Activated CD4-positive, alpha-beta T cell treated with anti-CD3 and anti-CD28 coated beads, Interleukin-2, amount 50 U/mL, for 1 hour (primary cell): ENCODE data around the gene NFASC.

Source experiments
- DNase-seq: peaks from one replicate; pipeline ENCODE4 v3.0.0-alpha.2; 2020

The NFASC gene

DNA sequence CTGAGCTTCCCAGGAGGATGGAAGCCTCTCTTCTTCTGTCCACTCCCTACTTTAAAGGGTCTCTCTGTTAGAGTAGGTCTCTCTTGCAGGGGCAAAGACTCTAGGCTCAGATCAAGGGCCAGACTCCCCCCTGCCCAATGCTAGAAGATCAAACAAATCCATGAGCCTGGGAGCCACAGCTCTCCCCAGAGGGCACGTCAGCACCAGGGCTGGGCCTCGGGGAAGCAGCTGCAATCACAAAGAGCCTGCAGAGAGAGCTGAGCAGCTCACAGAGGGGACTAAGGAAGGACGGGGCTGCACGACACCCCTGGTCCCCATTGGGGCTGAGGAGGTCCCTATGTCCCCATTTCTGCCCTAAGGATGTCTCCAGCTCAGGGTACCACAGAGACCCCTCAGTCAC lies 176.2 kb downstream of the NFASC start:
- no peak for DNase-seq

DNA sequence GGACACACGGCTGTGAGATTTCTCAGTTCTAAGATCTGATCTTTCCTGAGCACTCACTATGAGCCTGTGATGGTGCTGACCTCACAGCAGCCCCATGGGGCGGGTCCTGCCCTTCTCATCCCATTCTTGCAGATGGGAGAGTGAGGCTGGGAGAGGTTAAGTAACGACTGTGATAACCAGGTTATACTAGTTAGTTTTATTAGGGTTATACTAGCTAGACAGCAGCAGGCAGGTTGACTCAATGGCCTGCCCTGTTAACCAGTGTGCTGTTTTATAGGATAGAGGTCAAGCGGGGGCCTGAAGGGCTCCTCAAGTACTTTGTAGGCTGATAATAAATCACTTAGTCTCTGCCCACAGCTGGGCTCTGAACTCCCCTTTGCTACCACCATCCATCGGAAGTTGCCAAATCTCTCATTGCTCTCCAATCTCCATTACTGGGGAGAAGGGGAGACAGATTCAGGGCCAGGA lies 177.1 kb downstream of the NFASC start:
- DNase-seq, result no peak

DNA sequence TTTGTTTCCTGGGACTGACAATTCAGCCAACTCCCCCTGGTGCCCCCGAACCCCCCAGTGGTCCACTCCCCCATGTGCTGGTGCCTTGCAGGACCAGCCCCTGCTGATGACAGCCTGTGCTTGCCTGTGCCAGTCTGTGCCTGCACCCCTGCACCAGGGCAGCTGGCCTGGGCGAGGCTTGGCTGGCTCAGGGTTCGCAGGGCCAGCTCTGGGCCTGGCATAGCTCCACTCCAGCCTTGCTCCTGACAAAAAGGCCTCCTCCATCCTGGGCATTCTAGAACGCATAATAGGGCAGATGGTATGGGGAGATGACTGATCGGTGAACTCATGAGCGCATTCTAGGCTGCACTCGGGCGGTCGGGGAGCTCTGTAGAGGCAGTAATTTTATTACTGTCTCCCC lies 177.7 kb downstream of the NFASC start:
- DNase-seq, result no peak

DNA sequence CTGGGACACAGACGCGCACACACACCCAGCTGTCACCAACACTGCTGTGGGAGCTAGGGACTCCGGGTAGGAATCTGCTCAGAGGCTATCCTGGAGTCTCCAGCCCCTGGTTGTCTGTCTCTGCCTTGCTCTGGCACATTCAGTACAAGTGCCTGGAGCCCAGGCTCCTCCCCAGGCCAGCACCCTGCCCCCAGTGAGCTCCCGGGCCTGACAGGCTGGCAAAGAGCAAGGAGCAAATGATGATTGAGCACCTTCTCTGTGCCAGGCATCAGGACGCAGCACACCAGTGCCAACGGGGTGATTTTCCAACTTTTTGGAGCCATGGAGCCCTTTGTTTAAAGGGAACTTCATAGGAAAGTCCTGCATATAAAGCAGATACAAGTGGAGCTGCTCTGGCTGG lies 178.8 kb downstream of the NFASC start:
- DNase-seq, result no peak

DNA sequence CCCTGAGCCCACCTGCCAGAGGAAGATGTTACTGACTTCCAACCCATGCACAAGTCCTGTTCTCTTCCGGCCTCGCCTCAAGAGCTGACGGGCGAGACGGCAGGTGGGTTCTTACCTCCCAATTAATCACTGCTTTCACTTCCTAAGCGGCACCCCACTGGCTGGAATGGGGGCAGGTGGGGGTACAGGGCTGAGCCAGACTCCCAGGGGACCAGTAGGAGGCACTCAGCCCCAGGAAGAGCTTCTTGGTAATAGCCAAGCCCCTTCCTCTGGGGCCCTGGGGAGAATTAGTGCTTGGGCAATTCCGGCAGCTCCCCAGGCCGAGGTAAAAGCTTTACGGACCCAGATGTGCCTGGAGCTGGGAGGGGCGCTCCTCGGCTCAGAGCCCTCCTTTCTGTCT lies 182.0 kb downstream of the NFASC start:
- DNase-seq, result no peak

DNA sequence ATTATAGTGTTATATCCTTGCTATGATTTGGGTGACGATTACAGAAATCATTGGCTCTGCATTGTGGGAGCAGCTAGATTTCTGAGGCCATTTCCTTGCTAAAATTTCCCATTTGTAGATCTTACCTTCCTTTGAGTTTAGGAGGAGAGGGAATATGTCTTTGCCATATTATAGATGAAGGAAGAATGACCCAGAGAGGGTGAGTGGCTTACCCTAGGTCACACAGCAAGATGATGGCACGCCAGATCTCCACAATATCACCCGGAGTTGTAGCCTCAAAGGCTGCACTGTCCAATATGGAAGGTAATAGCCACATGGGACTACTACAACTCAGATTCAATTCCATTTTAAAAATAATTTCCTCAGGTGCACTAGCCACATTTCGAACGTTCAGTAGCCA lies 182.6 kb downstream of the NFASC start:
- DNase-seq, result no peak

DNA sequence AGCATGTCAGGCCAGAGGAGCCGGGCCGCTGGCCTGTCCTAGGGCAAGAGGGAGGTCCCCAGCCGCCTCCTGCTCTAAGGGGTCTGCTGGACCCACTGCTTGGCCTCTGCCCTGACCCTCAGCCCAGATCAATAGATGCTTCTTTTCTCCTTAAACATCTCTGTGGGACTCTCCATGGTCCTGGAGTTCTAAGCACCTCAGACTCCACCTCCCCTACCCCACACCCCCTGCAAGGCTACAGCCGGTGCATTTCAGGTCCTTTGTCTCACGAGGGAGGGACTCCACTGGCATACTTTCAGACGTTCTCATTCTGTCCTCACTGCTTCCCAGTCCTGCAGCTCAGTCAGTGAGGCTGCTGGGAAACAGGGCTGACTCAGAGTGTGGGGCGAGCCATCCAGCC lies 183.4 kb downstream of the NFASC start:
- no peak for DNase-seq

DNA sequence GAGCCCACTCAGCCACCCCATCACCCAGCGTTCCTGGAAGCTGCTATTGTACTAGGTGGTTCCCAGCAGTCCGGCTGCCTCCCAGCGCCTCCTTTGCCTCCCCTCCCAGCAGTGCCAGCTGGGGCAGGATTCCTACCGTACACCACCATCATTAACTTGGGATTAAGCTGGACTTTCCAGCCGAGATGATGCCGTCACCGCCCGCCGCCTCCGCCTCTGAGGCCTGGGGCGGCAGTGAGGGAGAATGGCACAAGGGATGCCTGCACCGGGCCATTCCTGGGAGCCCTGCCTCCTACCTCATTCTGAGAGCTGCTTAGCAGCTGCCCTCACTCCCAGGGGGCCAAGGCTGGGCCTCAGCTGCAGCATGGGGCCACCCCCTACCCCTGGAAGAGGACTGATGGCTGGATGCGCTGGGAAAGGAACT lies 185.5 kb downstream of the NFASC start:
- DNase-seq, result no peak

DNA sequence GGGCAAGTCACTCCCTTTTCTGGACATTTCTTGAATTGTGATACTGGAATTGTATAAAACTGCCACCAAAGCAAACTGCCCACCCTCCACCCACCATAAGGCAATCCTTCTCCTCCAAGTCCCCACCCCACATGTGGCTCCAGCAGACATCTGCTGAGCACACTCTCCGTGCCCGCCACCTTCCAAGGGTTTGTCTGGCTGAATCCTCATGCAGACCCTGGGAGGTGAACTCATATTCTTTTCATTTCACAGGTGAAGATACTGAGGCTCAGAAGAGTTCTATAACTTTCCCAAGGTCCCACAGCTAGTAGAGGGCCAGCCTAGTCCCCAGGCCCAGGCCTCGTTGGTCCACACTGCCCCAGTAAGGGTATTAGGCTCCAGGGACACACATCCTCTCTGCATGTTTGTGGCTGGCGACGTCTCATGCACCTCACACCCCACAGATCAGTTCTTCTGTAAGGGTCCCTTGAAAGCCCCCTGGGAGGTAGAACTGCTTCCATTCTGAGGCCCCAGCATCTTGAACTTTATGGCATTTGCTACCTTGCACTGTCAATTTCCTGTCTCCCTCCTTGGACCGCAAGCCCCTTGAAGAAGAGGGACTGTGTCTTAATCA lies 186.4 kb downstream of the NFASC start:
- no peak for DNase-seq

DNA sequence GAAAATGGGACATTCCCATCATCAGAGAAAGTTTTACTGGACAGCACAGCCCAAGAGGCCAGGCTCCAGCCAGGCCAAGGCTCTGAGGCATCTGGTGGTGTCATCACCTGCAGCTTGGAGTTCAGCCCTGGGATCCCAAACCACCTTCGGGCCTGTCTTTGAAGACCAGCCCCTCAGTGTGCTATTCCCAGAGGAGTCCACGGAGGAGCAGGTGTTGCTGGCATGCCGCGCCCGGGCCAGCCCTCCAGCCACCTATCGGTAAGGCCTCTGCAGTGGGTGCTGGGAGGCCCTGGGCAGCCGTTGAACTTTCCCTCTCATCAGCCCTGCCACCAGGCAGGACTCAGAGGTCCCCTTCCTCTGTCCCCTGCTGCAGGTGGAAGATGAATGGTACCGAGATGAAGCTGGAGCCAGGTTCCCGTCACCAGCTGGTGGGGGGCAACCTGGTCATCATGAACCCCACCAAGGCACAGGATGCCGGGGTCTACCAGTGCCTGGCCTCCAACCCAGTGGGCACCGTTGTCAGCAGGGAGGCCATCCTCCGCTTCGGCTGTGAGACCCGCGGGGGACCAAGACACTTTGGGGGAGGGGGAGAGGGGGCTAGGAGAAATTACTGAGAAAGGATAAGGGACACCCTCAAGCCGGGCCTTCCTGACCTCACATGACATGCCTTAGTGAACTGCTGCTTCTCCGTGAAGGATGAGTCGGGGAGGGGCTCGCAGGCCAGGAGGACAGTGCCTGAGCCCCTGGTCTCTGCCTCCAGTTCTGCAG lies 187.3 kb downstream of the NFASC start:
- DNase-seq, result no peak

DNA sequence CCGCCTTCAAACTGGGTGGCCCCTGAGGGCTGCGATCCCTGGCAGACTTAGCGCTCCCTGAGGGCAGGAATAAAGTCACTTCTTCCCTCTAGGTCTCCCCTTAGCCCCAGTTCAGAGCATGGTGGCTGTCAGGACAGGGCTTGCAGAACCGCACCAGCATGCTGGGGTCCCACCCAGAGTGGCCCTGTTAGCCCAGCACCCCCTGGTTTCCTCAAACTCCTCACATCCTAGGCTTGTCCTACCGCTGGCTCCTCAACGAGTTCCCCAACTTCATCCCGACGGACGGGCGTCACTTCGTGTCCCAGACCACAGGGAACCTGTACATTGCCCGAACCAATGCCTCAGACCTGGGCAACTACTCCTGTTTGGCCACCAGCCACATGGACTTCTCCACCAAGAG lies 188.2 kb downstream of the NFASC start:
- no peak for DNase-seq

DNA sequence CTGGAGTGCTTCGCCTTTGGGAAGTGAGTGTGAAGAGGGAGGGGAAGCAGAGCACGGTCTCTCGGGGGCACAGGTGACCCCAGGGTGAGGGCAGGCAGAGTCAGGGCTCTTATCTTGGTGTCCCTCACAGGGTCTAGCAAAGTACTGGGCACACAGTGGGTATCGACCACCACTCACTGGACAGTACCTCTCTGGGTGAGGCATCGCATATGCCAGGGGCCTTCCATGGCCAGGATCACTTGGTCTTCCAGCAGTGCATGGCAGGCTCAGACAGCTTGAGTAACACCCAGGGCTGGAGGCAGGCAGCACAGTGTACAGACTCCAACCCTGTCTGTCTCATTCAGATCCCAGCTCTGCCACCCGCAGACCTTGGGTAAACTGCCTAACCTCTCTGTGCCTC lies 189.0 kb downstream of the NFASC start:
- DNase-seq, result no peak

DNA sequence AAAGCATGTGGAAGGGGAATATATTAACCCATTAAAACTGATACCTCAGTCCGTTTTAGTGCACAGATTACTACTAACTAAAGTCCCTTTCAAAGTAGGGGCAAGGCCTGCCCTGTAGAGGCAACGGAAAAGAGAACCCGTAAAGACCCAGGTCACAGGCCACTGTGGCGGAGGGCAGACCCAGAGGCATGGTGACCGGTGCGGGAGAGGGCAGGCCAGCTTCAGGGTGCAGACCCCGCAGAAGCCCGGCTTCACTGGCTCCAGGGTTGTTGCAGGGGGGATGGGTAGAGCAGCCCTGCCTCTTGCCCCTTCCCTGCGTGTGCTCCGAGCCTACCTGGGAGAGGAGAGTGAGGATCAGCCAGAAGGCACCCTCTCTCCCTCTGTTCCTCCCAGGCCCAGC lies 190.1 kb downstream of the NFASC start:
- no peak for DNase-seq

DNA sequence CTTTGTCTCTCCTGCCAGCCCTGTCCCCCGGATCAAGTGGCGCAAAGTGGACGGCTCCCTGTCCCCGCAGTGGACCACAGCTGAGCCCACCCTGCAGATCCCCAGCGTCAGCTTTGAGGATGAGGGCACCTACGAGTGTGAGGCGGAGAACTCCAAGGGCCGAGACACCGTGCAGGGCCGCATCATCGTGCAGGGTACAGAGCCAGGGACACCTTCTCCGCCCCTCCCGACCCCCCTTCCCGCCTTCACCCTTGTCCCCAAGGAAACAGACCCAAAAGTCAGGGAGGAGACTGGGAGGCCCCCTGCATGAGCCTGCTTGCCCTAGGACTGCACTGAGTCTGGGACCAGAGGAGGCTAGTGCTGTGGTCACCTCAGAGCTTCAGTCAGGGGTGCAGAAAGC lies 190.6 kb downstream of the NFASC start:
- DNase-seq, result no peak

DNA sequence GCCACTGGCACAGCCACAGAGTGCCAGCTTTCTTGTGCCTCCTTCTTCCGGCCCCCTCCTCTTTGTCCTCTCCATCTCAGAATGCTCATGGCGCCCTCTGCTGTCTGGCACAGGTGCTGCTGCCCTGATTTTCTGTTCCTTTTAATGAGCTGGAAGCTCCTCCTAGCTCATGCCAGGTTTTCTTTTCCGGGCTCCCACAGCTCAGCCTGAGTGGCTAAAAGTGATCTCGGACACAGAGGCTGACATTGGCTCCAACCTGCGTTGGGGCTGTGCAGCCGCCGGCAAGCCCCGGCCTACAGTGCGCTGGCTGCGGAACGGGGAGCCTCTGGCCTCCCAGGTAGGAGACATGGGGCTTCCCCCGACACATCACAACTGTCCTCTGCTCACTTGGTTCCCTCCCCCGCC lies 191.0 kb downstream of the NFASC start:
- peak; percentile 74 for DNase-seq

DNA sequence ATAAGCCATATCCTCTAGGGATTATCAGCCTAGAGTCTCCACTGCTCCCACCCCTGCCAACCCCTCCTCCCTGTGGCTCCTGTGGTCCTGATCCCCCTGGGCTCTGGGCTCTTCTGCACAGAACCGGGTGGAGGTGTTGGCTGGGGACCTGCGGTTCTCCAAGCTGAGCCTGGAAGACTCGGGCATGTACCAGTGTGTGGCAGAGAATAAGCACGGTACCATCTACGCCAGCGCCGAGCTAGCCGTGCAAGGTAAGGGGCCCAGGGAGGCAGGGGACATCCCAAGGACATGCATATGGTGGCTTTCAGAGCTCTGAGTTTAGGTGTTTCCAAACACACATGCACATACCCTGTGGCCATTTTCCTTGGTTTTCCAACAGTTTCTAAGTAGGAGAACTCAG lies 191.7 kb downstream of the NFASC start:
- DNase-seq, result no peak

DNA sequence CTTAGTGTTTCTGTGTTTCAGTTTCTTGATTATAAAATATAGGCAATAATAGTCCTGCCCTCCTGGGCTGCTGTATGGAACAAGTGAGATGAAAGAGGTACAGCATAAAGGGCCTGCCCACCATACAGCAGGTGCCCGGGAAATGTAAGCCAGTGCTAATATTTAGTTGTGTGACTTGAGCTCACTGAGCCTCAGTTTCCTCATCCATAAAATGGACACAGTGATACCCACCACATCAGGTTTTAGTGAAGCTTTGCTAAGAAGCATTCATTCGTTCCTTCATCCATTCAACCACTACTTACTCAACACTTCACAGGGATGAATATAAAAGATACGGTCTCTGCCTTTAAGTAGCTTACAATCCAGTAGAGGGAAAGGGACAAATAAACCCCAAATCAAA lies 192.2 kb downstream of the NFASC start:
- DNase-seq, result no peak

DNA sequence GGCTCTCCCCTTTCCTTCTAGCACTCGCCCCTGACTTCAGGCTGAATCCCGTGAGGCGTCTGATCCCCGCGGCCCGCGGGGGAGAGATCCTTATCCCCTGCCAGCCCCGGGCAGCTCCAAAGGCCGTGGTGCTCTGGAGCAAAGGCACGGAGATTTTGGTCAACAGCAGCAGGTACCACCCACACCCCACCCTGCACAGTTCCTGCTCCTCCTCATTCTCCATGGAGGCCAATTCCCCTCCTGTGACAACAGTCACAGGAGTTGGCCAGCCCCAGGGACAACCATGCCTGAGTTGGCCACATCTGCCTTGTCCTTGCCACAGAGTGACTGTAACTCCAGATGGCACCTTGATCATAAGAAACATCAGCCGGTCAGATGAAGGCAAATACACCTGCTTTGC lies 193.6 kb downstream of the NFASC start:
- DNase-seq, result no peak

DNA sequence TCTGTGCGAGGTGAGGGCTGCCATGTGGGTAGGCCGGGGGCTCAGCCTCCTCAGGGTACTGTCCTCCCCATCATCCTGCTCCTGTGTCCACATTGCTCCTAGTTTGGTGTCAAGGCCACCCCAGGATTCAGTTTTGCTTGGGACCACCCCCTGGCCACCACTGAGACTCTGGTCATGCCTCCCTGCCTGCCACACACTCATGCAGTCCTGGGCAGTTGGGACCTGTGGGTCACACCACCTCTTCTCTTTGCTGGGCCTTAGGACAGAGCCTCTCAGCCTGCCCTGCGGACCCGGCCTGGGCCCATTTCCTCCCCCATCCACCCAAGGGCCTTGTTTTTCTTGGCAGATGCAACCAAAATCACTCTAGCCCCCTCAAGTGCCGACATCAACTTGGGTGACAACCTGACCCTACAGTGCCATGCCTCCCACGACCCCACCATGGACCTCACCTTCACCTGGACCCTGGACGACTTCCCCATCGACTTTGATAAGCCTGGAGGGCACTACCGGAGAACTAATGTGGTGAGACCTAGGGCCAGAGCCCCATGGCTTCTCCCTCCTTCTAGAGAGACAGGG lies 194.2 kb downstream of the NFASC start:
- DNase-seq, result no peak

DNA sequence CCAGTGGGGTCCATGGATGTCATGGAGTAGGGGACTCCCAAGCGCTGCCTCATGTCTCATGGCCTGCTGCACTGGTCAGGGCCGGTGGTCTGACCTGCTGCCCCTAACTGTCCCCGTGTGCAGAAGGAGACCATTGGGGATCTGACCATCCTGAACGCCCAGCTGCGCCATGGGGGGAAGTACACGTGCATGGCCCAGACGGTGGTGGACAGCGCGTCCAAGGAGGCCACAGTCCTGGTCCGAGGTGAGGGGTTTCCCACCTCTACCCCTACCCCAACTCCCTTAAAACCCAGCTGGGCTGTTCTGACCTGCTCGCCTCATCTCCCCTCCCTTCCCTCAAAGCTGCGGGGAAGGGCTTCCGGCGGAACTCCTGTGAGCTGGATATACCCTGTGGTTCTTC lies 195.0 kb downstream of the NFASC start:
- no peak for DNase-seq

DNA sequence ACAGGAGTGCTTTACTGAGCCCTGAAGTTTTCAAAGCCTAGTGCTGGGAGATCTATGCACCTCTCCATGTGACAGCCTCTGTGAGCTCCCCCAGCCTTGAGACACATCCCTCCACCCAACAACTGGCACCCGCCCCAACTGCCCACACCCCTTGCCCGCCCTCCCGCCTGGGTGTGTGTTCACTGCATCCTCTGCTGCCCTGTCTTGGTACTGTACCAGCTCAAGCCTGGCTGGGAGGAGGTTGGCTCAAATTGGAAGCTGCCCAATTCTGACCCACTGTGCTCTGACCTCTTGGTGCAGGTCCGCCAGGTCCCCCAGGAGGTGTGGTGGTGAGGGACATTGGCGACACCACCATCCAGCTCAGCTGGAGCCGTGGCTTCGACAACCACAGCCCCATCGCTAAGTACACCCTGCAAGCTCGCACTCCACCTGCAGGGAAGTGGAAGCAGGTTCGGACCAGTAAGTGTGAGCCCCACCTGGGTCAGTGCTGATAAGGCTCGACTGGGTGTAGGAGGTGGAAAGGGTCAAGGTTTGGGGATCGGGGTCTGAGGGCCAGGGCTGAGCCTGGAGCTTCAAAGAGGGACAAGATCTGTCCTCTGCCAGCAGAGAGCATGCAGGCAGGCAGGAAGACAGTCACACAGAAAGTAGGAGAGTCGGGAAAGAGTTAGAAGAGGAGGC lies 195.6 kb downstream of the NFASC start:
- DNase-seq, result no peak

DNA sequence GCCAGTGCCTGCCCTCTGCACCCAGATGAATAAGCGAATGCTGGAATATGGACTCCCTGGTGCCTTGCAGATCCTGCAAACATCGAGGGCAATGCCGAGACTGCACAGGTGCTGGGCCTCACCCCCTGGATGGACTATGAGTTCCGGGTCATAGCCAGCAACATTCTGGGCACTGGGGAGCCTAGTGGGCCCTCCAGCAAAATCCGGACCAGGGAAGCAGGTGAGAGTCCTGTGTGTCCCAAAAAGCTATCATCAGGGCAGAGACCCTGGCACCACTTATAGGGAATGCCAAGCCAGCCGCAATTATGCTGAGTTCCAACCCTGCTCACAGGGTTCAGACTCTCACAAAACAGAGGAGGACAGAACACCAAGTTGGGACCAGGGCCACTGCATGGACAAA lies 196.4 kb downstream of the NFASC start:
- DNase-seq, result no peak

DNA sequence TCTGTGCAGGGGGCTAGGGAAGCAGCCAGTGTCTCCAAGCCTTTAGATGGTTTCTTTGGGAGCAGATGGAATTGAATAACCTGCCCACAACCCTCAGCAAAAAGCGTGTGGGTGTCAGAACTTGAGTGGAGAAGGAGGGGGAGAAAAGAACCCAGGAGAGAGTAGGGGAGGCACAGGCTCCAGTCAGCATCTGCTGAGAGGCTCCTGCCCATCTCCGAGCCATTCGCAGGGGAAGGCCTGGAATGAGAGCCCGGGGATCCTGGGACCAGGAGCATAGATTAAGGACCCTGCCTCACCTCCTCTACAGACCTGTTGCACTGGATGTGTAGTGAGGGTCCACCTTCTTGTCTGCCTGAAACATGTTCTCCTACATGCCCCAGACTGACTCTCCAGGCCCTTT lies 197.3 kb downstream of the NFASC start:
- DNase-seq, result no peak

DNA sequence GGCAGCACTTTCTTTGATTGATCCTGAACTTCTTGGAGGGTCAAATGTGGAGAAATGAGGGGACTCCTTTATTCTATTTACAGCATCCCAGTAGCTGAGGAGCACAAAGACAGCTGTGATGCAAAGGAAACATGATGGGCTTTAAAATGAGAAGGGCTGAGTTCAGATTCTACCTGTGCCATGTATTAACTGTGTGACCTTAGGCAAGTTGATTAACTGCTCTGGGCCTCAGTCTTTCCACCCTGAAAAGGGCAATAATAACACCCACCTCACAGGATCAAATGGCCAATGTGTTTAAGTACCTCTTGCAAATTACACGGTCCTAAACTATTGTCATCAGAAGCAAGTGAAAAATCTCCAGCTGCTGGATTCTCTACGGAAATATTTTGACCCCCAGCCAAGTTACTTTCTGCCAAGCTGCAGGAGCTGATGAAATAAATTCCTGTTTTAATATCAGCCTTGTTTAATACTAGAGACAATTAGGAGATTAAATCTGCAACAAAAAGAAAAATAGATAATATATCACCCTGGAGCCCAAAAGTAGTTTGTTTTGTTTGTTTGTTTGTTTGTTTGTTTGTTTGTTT lies 197.9 kb downstream of the NFASC start:
- no peak for DNase-seq
